DND-41 (cell line): ENCODE measurements around the gene BAAT.
A peak's percentile ranks its signal among the peaks of the same experiment; 100 is the strongest.

Experiments
- ATAC-seq: fragments of 200-7000 bp; cut with Tn5 transposase; 3 replicates; pipeline ENCODE4 v1.9.1; 2021; ENCODE audit warnings: low read depth; ENCODE audit not compliant: insufficient read depth
- DNase-seq: peaks from one replicate; pipeline ENCODE4 v3.0.0-alpha.2; 2020
- H2AFZ ChIP-seq: 2 replicates; pipeline ENCODE4 v1.6.0; 2012; ENCODE audit warnings: low read depth, low read length
- H3K27ac ChIP-seq: 2 replicates; pipeline ENCODE4 v1.5.1; 2012; ENCODE audit warnings: low read length, inconsistent platforms
- H3K27me3 ChIP-seq: fragments of 200-600 bp; sonication (generic); 2 replicates; pipeline ENCODE4 v1.6.0; 2012; ENCODE audit warnings: low read length, mild to moderate bottlenecking, inconsistent platforms; ENCODE audit not compliant: insufficient read depth, poor library complexity
- H3K36me3 ChIP-seq: 2 replicates; pipeline ENCODE4 v1.5.1; 2012; ENCODE audit warnings: low read length, inconsistent platforms; ENCODE audit not compliant: insufficient read depth
- H3K4me1 ChIP-seq: 2 replicates; pipeline ENCODE4 v1.5.1; 2012; ENCODE audit warnings: mild to moderate bottlenecking, low read length; ENCODE audit not compliant: insufficient read depth
- H3K4me2 ChIP-seq: 2 replicates; pipeline ENCODE4 v1.6.0; 2012; ENCODE audit warnings: mild to moderate bottlenecking, moderate library complexity, low read length, inconsistent platforms; ENCODE audit not compliant: insufficient read depth
- H3K4me3 ChIP-seq, 2 experiments: fragments of 200-600 bp in 1 of 2; shearing (Covaris generic) in 1 of 2; 2 replicates each; pipeline ENCODE4 v1.5.1; 2012 to 2016; ENCODE audit warnings: inconsistent platforms in 2 of 2, low read length in 2 of 2, mild to moderate bottlenecking in 2 of 2, low read depth in 1 of 2, moderate library complexity in 1 of 2
- H3K79me2 ChIP-seq: 2 replicates; pipeline ENCODE4 v1.6.0; 2012; ENCODE audit warnings: low read length, inconsistent platforms; ENCODE audit not compliant: insufficient read depth
- H3K9ac ChIP-seq: 2 replicates; pipeline ENCODE4 v1.6.0; 2012; ENCODE audit warnings: low read depth, mild to moderate bottlenecking, inconsistent platforms, low read length, moderate library complexity
- H3K9me3 ChIP-seq: 2 replicates; pipeline ENCODE4 v1.5.1; 2012; ENCODE audit warnings: low read length, moderate library complexity, mild to moderate bottlenecking, inconsistent platforms; ENCODE audit not compliant: insufficient read depth, severe bottlenecking
- H4K20me1 ChIP-seq: 2 replicates; pipeline ENCODE4 v1.6.0; 2012; ENCODE audit warnings: low read length; ENCODE audit not compliant: insufficient read depth
- CTCF ChIP-seq: IDR thresholded peaks from 2 replicates; pipeline ENCODE4 v1.5.1; 2012; ENCODE audit warnings: borderline replicate concordance, low read length, moderate library complexity, mild to moderate bottlenecking; ENCODE audit not compliant: poor library complexity, severe bottlenecking; ENCODE audit errors: extremely low read depth
- EZH2 ChIP-seq: IDR thresholded peaks from 3 replicates; pipeline ENCODE4 v1.6.1; 2012; ENCODE audit warnings: borderline replicate concordance, low read depth, mild to moderate bottlenecking, moderate library complexity, low read length, inconsistent platforms; ENCODE audit not compliant: severe bottlenecking

Gene BAAT

GRCh38 chr9:101397746-101398067, 12.9 kb upstream of the BAAT start:
- peak overlapping the region; percentile 86 for H3K27ac ChIP-seq
- H3K4me1 ChIP-seq, result peaks cover 35% of the 10 kb centered on the region
- peak overlapping the region; percentile 79 for H3K9ac ChIP-seq
- peaks cover 13% of the 10 kb centered on the region for H3K9me3 ChIP-seq
- H3K79me2 ChIP-seq, result peaks cover 81% of the 10 kb centered on the region
- peak overlapping the region; percentile 92 for H2AFZ ChIP-seq
- DNase-seq, result no peak
- H3K27me3 ChIP-seq, result no peaks in the 10 kb centered on the region
- no peak for TF ChIP-seq CTCF
- TF ChIP-seq EZH2, result no peak
- no peak for ATAC-seq
- peaks cover 61% of the 10 kb centered on the region for H3K36me3 ChIP-seq
- peaks cover 3% of the 10 kb centered on the region; the same call in 1 of the 2 replicates for H4K20me1 ChIP-seq
- H3K4me3 ChIP-seq, result peak overlapping the region; percentile 71 to 75
- H3K4me2 ChIP-seq, result peak overlapping the region; percentile 92

- peaks cover 85% of the 10 kb centered on the region for H3K79me2 ChIP-seq
- no peak overlapping the region for H2AFZ ChIP-seq
- H3K27ac ChIP-seq, result no peak overlapping the region
- ATAC-seq (no peak), DNase-seq (no peak)
- H3K9me3 ChIP-seq, result peaks cover 8% of the 10 kb centered on the region
- H3K4me1 ChIP-seq, result peaks cover 22% of the 10 kb centered on the region
- no peak overlapping the region for H3K9ac ChIP-seq
- peaks cover 48% of the 10 kb centered on the region for H3K36me3 ChIP-seq
- no peaks in the 10 kb centered on the region for H3K27me3 ChIP-seq
- no peak for TF ChIP-seq CTCF
- TF ChIP-seq EZH2, result no peak
- H4K20me1 ChIP-seq, result peaks cover 3% of the 10 kb centered on the region; the same call in 1 of the 2 replicates
- no peak overlapping the region for H3K4me3 ChIP-seq
- H3K4me2 ChIP-seq, result peak overlapping the region; percentile 7; the same call in 1 of the 2 replicates
Observed at GRCh38 chr9:101394687-101395086, 9.9 kb upstream of the BAAT start.

- H3K4me3 ChIP-seq, result no peak overlapping the region
- H4K20me1 ChIP-seq, result peaks cover 3% of the 10 kb centered on the region; the same call in 1 of the 2 replicates
- no peak for DNase-seq
- H3K4me1 ChIP-seq, result peaks cover 18% of the 10 kb centered on the region; the same call in 1 of the 2 replicates
- peaks cover 8% of the 10 kb centered on the region for H3K9me3 ChIP-seq
- no peak overlapping the region for H3K4me2 ChIP-seq
- H3K27me3 ChIP-seq, result no peaks in the 10 kb centered on the region
- TF ChIP-seq EZH2 (no peak), CTCF (no peak)
- peaks cover 73% of the 10 kb centered on the region for H3K79me2 ChIP-seq
- H3K27ac ChIP-seq, result no peak overlapping the region
- H2AFZ ChIP-seq, result no peak overlapping the region
- no peak for ATAC-seq
- H3K36me3 ChIP-seq, result peaks cover 62% of the 10 kb centered on the region
- H3K9ac ChIP-seq, result no peak overlapping the region
Observed at GRCh38 chr9:101393135-101393534, 8.3 kb upstream of the BAAT start.
